HPDE6-E6E7 (cell line): Measurements from ENCODE around the gene IGFN1.
"Not testable (repeated sequence)": the region's sequence is repeated elsewhere in the genome, so short reads cannot be mapped to it uniquely, and the experiment has no call there.

Experiments
- DNase-seq: peaks from one replicate; pipeline ENCODE4 v3.0.0; 2011; ENCODE audit warnings: missing footprints; ENCODE audit errors: extremely low spot score

The IGFN1 gene

GRCh38 chr1:201217851-201218250 lies 27.2 kb downstream of the IGFN1 start:
- DNase-seq = no peak

GRCh38 chr1:201218409-201218808 lies 27.8 kb downstream of the IGFN1 start:
- no peak for DNase-seq

- DNase-seq = no peak
These were observed 29.1 kb downstream of the IGFN1 start for GRCh38 chr1:201219481-201220387.

- DNase-seq = no peak
These were observed 29.7 kb downstream of the IGFN1 start for GRCh38 chr1:201220388-201220715.

GRCh38 chr1:201221201-201221846 lies 30.7 kb downstream of the IGFN1 start:
- DNase-seq = no peak

GRCh38 chr1:201222125-201222524 lies 31.5 kb downstream of the IGFN1 start:
- no peak for DNase-seq

GRCh38 chr1:201223852-201224665 lies 33.4 kb downstream of the IGFN1 start:
- no peak for DNase-seq

GRCh38 chr1:201224666-201225370 lies 34.2 kb downstream of the IGFN1 start:
- DNase-seq = no peak

GRCh38 chr1:201226178-201226514 lies 35.5 kb downstream of the IGFN1 start:
- no peak for DNase-seq

GRCh38 chr1:201226859-201227488 lies 36.4 kb downstream of the IGFN1 start:
- DNase-seq = no peak

- DNase-seq = no peak
These were observed 37.7 kb downstream of the IGFN1 start for GRCh38 chr1:201228011-201228983.

GRCh38 chr1:201229095-201229494 lies 38.5 kb downstream of the IGFN1 start:
- no peak for DNase-seq

GRCh38 chr1:201229771-201230635 lies 39.4 kb downstream of the IGFN1 start:
- DNase-seq = peak; percentile 54

GRCh38 chr1:201230676-201231075 lies 40.1 kb downstream of the IGFN1 start:
- no peak for DNase-seq

- DNase-seq = not testable (repeated sequence)
These were observed 49.0 kb downstream of the IGFN1 start for GRCh38 chr1:201239646-201240045.

GRCh38 chr1:201240171-201240570 lies 49.5 kb downstream of the IGFN1 start:
- no peak for DNase-seq

GRCh38 chr1:201241736-201242135 lies 51.1 kb downstream of the IGFN1 start:
- no peak for DNase-seq

- DNase-seq = no peak
These were observed 54.5 kb downstream of the IGFN1 start for GRCh38 chr1:201245082-201245481.
